Hematopoietic multipotent progenitor cell treated with erythropoietin and hydrocortisone succinate and interleukin-3 and kit ligand, for 6 days (in vitro differentiated cells): ENCODE measurements around the gene ELMOD2.
A peak's percentile ranks its signal among the peaks of the same experiment; 100 is the strongest.

ENCODE experiments used
- DNase-seq: peaks from one replicate; pipeline ENCODE4 v3.0.0-alpha.2; 2015

ELMOD2 gene

DNA sequence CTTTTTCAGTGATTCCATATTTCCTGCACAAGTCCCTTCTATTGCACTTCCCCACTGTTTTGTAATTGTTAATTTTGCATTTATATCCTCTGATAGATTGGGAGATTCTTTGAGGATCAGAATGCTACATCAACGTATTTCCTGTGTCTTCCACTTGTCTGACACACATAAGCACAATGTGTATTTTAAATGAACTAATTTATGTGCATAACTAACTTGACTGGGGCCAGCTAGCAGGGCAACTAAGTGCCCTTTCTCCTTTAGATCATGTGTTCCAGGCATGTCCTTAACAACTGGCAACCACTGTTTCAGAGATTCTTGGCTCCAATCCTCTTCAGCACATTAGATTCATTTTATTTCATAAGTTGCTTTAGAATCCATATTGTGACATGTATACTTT lies 60.5 kb downstream of the ELMOD2 start:
- no peak for DNase-seq

DNA sequence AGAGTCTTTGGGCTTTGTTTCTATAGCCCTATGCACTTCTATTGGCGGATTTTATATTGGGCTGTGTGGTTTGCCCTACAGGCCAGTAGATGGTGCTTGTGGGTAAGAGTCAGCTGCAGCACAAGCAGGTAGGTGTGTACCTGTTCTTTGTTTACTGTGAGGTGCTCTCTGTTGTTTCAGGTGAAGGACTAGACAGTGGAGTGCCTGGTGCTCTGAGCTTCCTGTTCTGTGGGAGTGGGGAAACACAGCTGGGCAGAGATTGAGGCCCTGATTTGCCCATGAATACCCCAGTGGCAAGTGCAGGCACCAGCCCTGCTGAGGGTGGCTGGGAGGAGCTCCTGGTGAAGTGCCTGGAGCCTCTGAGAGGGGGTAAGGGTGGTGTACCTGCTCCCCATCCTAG lies 71.1 kb downstream of the ELMOD2 start:
- DNase-seq = peak; percentile 14

GRCh38 chr4:140600408-140600807 lies 76.4 kb downstream of the ELMOD2 start:
- DNase-seq = no peak

DNA sequence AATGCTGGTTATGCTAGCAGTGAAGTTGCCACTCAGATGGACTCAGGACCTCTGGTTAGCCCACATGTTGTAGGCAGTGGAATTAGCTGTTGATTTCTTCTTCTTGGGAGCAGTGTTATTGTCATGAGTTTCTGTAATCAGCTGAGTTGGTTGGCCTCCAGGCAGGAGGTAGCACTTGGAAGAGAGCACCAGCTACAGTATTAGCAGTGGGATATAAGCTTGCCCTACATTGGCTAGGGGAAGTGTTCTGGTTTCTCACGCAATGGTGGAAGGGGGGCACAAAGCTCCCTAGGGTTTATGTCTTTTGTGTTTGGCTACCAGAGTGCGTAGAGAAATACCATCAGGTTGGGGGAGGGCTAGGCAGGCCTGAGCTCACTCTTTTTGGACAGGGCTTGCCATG lies 78.7 kb downstream of the ELMOD2 start:
- DNase-seq = no peak

- DNase-seq = no peak
Observed at GRCh38 chr4:140603286-140603685, 79.3 kb downstream of the ELMOD2 start.
